Ishikawa (cell line): ENCODE results near the gene NUP35.

Experiments used
- CREB1 ChIP-seq: IDR thresholded peaks from 2 replicates; pipeline ENCODE4 v1.6.1; 2012; ENCODE audit warnings: low read depth
- EGR1 ChIP-seq: IDR thresholded peaks from 2 replicates; pipeline ENCODE4 v1.6.1; 2012
- EP300 ChIP-seq: IDR thresholded peaks from 2 replicates; pipeline ENCODE4 v1.6.1; 2012; ENCODE audit warnings: borderline replicate concordance
- NFIC ChIP-seq: IDR thresholded peaks from 2 replicates; pipeline ENCODE4 v1.6.1; 2012
- RAD21 ChIP-seq: IDR thresholded peaks from 2 replicates; pipeline ENCODE4 v1.6.1; 2012; ENCODE audit warnings: low read depth
- TCF12 ChIP-seq: IDR thresholded peaks from 2 replicates; pipeline ENCODE4 v1.6.1; 2012; ENCODE audit warnings: low read depth
- YY1 ChIP-seq: IDR thresholded peaks from 2 replicates; pipeline ENCODE4 v1.6.1; 2012; ENCODE audit warnings: low read depth
- ZBTB7A ChIP-seq: IDR thresholded peaks from 2 replicates; pipeline ENCODE4 v1.6.1; 2012; ENCODE audit warnings: low read depth
- TF ChIP-seq, protein P1 (sequence below): IDR thresholded peaks from 2 replicates; pipeline ENCODE4 v1.6.1; 2012
- TF ChIP-seq, protein P2 (sequence below): IDR thresholded peaks from 2 replicates; pipeline ENCODE4 v1.6.1; 2012; ENCODE audit warnings: low read depth, mild to moderate bottlenecking

DNA sequence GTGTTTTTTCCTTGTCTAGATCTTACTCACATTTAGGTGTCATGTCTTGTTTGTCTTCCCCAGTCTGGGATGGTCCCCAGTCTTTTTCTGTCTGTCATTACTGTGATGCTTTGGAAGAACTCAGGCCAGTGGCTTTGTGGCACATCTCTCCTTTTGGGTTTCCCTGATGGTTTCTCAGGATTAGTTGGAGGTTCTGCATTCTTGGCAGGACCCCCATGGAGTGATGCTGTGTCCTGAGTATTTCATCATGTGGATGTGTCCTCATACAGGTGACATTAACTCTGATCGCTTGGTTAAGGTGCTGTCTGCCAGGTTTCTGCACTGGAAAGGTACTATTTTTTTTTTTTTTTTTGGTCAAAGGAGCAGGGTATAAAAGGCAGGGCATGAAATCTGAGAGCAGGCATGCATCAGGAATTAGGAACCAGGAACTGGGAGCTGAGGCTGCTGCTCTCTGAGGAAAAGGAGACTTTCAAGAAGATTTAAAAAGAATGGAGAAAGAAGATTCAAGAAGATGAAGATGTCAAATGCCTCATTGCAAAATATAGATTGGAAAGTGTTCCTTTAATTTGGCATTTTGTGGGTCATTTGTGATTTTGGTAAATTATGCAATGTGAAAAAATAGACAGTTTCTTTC is 85.3 kb downstream of the NUP35 start:
- TF ChIP-seq EGR1 (no peak), RAD21 (no peak), EP300 (no peak), CREB1 (no peak), TCF12 (no peak), YY1 (no peak), ZBTB7A (no peak), NFIC (no peak)
- TF ChIP-seq, protein P1, sequence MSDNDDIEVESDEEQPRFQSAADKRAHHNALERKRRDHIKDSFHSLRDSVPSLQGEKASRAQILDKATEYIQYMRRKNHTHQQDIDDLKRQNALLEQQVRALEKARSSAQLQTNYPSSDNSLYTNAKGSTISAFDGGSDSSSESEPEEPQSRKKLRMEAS = no peak
- TF ChIP-seq, protein P2, sequence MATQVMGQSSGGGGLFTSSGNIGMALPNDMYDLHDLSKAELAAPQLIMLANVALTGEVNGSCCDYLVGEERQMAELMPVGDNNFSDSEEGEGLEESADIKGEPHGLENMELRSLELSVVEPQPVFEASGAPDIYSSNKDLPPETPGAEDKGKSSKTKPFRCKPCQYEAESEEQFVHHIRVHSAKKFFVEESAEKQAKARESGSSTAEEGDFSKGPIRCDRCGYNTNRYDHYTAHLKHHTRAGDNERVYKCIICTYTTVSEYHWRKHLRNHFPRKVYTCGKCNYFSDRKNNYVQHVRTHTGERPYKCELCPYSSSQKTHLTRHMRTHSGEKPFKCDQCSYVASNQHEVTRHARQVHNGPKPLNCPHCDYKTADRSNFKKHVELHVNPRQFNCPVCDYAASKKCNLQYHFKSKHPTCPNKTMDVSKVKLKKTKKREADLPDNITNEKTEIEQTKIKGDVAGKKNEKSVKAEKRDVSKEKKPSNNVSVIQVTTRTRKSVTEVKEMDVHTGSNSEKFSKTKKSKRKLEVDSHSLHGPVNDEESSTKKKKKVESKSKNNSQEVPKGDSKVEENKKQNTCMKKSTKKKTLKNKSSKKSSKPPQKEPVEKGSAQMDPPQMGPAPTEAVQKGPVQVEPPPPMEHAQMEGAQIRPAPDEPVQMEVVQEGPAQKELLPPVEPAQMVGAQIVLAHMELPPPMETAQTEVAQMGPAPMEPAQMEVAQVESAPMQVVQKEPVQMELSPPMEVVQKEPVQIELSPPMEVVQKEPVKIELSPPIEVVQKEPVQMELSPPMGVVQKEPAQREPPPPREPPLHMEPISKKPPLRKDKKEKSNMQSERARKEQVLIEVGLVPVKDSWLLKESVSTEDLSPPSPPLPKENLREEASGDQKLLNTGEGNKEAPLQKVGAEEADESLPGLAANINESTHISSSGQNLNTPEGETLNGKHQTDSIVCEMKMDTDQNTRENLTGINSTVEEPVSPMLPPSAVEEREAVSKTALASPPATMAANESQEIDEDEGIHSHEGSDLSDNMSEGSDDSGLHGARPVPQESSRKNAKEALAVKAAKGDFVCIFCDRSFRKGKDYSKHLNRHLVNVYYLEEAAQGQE = no peak
